ENCODE results near the gene STXBP6.

DNA sequence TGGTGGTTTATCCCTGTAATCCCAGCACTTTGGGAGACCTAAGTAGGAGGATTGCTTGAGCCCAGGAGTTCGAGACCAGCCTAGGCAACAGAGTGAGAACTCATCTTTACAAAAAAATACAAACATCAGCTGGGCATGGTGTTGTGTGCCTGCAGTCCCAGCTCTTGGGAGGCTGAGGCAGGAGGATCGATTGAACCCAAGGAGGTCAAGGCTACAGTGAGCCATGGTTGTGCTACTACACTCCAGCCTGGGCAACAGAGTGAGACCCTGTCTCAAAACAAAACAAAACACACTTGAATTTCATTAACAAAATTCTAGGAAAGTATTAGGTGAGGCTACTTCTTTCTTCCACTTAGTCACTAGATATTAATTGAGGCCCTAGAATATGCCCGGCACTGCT, 77.1 kb downstream of the STXBP6 start:
- TF ChIP-seq CTCF (tag by site-specific recombination; IDR thresholded peaks at IDR 0.05) (no peak), ZNF157 (tag by site-specific recombination; IDR thresholded peaks at IDR 0.05) (no peak), PRDM1 (tag by site-specific recombination; IDR thresholded peaks at IDR 0.05) (no peak), ZNF24 (tag by site-specific recombination; IDR thresholded peaks at IDR 0.05) (no peak), ZNF76 (tag by site-specific recombination; IDR thresholded peaks at IDR 0.05; ENCODE audit: borderline replicate concordance, low read depth) (no peak), KLF9 (tag by site-specific recombination; IDR thresholded peaks at IDR 0.05; ENCODE audit: low read depth) (no peak), ZNF211 (tag by site-specific recombination; IDR thresholded peaks at IDR 0.05; ENCODE audit: low read depth) (no peak), ZNF433 (tag by site-specific recombination; IDR thresholded peaks at IDR 0.05; ENCODE audit: low read depth) (no peak), TCF7L2 (IDR thresholded peaks at IDR 0.05; ENCODE audit: borderline replicate concordance, low read depth, low read length) (no peak), ZNF174 (tag by site-specific recombination; IDR thresholded peaks at IDR 0.05) (no peak)
- TF ChIP-seq, protein P1, sequence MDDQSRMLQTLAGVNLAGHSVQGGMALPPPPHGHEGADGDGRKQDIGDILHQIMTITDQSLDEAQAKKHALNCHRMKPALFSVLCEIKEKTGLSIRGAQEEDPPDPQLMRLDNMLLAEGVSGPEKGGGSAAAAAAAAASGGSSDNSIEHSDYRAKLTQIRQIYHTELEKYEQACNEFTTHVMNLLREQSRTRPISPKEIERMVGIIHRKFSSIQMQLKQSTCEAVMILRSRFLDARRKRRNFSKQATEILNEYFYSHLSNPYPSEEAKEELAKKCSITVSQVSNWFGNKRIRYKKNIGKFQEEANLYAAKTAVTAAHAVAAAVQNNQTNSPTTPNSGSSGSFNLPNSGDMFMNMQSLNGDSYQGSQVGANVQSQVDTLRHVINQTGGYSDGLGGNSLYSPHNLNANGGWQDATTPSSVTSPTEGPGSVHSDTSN (CRISPR knock-in tag; IDR thresholded peaks at IDR 0.05), result no peak

All from HEK293 (cell line).